ENCODE results near the gene ALX4.

DNA sequence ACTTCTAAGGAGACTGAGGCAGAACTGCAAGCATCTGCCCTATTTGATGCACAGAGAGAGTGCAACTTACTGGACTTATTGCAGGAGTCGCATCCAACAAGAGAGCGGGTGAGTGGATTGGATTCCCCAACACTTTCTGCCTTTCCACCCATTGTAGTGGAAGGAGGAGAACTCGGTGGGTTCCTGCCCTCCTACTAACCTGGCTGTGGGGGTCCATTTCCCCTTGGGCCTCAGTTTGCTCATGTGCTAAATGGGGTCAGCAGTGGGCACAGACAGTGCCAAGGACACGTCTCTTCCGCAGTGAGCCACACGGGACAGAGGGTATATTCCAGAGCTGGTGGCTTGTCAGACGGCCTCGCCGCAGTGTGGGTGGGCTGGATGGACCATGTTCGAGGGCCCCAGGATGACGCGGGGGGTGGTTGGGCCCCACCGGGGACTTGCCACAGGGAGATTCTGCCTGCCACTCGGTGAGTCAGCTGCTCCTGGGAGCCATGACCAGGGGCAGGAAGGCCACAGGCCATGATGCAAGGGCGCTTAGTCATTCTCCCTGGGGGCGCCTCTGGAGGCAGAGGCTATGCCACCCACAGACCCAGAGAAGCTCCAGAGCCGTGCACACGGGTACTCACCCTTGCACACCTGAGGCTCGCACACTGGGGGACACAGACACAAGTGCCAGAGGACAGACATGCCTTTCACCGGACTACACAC, 8.2 kb downstream of the ALX4 start:
- no peak for TF ChIP-seq ZNF600 (tag by site-specific recombination; IDR thresholded peaks at IDR 0.05)
- TF ChIP-seq PRDM1 (tag by site-specific recombination; IDR thresholded peaks at IDR 0.05), result no peak
- TF ChIP-seq ZNF549 (tag by site-specific recombination; IDR thresholded peaks at IDR 0.05), result no peak
